ENCODE measurements around the gene MRPL10.

- no peak for TF ChIP-seq CTCF (conservative IDR thresholded peaks at IDR 0.05 in 1 of 2, IDR thresholded peaks at IDR 0.05 in 1 of 2; ENCODE audit: low read depth in 1 of 2, low read length in 2 of 2)
- no peak for TF ChIP-seq EZH2 (IDR thresholded peaks at IDR 0.05; ENCODE audit: low read length, missing control alignments)
Observed at GRCh38 chr17:47872019-47872650, 40.8 kb upstream of the MRPL10 start.

Data from fibroblast of lung (primary cell).